GM19240 (cell line): ENCODE data around the gene YARS2.
A peak's percentile ranks its signal among the peaks of the same experiment; 100 is the strongest.

Experiments used
- DNase-seq: peaks from one replicate; pipeline ENCODE4 v3.0.0; 2011; ENCODE audit warnings: low spot score; ENCODE audit not compliant: insufficient read length

YARS2 gene

DNA sequence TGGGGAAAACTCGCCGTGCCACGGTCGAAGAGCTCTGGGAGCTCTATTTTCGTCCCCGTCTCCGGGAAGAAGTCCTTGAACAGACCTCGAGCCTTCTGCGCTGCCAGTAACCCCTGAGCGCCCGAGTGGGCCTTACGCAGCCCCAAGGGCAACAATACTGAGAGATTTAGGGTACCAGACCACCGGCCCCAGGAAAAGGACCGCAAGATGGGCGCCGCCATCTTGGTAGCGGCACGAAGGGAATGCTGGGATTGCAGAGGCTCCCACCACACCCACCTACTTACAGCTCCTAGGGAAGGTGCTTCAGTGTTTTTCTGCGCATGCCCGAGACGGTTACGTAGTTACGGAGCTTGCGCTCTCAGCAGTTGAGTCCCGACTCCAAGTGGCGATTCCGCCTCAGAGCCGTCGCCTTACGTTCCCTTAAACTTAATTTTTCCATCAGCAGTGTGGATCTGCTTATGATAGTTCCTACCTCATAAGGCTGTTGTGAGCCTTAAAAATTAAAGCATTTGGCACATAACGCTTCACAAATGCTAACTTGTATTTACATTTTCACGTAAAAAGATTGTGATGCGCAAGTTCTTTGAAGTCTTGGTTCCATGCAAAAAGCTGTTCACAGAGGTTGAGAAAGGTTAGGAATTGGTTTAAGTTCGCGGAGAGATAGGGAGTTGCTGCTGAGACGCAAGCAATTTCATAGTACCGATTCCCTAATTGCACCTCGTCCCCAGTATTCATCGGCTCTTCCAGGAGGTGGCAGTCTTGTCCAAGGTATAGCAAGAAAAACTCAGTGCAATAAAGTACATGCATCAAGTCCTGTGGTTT is at the start of gene YARS2:
Gene YARS2, minus strand, starts transcription at position 244 of the 822 bp plus-strand sequence. Its CDS starts 23 bp downstream, at position 221.
- peak; percentile 26 for DNase-seq

DNA sequence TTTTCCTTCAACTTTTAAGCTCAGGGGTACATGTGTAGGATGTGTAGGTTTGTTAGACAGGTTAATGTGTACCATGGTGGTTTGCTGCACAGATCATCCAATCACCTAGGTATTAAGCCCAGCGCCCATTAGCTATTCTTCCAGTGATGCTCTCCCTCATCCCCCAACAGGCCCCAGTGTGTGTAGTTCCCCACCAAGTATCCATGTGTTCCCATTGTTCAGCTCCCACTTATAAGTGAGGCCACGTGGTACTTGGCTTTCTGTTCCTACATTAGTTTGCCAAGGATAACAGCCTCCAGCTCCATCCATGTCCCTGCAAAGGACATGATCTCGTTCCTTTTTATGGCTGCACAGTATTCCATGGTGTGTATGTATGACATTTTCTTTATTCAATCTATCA is 48.6 kb upstream of the YARS2 start:
- DNase-seq = no peak

DNA sequence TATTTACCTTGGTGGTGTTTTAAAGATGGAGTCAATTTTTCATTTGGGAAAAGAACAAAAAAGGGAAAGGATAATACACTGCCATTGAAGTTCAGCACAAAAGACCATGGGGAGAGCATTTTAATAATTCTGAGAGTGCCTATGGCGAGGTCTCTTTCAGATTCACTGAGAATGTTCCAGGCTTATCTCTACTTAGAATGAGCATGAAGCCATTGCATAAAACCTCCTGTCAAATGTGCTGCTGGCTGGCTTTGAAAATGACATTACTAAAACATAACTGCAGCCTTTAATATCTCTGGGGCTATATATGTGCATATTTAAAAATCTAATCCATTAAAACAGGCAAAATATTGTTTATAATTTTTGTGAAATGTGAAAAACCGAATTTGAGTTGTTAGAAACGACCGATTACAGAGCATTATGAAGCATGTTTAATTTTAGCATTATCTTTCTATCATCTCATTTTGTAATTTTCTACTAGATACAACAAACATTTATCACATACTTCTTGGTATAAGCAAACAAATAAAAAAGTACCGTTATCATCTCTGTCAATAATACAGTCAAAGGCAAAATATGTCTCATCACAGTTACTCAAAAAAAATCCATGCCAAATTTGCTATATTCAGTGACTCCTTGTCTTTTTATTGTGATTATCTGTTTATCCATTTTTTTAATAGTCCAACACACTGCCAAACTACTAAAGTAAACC is 45.7 kb upstream of the YARS2 start:
- DNase-seq = no peak

DNA sequence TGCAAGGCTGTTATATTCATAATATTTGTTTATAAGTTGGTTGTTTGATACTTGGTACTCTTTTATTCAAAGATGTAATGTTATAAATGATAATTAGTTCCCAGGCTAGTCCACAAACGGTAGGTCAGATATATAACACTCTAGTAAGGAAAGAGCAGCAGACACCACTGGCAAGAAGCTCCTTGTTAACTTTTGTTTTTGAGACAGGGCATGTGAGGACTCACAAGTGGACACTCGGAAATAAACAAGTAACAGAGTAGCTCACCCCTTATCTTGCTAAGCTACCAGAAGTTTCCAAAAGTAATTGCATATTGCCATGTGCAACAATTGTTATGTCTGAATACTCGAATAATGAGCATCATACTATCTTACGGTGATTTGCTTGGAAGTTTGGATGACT is 38.6 kb upstream of the YARS2 start:
- DNase-seq = no peak

DNA sequence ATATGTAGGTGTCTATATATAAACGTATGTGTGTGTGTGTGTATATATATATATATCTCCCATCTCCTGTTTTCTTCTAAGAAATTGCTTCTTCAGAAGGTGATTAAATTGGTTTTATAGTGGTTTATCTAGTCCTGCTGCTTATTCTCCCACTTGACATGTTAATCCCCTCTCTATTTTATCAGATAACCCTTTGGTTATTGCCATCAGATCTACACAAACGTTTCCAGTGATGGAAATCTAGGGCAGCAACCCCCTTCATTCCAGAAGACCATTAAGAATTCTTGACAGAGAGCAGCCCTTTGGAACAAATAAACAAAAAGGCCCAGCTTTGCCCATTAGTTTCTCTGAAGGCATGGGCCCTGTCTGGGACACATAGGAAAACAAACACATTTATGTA is 34.2 kb upstream of the YARS2 start:
- no peak for DNase-seq

DNA sequence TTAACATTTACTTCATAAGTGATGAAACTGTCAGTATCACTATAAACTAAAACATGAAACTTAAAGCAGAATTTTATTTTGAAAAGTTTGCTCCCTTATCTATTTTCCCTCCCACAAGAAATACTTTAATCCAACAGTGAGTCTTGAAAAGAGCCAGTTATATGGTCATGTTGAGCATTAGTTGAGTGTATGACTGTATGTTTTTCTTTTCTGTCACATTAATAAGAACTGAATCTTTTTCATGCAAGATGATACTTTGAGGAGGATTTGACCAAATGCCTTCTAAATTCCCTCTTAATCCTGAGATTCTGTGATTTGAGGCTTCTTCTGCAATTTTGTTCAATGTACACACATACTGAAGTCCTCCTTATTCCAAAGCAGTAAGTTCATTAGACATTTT is 33.7 kb upstream of the YARS2 start:
- no peak for DNase-seq

DNA sequence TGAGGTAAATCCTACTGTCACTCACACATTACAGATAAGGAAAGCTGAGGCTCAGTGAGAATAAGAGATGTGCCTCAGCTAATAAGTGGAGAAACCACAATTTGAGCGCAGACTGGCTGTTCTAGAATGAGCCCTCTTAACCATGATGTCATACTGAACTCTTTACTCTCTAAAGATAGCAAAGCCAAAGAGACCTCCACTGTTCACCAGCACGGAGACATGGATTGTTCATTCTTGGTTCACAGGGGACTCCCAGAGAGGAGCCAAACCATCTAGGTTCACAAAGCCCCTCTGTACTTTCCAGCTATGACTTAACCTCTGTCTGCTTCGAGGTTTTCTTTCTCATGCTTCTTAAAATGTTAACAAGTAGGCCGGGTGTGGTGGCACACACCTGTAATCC is 32.7 kb upstream of the YARS2 start:
- DNase-seq = no peak

DNA sequence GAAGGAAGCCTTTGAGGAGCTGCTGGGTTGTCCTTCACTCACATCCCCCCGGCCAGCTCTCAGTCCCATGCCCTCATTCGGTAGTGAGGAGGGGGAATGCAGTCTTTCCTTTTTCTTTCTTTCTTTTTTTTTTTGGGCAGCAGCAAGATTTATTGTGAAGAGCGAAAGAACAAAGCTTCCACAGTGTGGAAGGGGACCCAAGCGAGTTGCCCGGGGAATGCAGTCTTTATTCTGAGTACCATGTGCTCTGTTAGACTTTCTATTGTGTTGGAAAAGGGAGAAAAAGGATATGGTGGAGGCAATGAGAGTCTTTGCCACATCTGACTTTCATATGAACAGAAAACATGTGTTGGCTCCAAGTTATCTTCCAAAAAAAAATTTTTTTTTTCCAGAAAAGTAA is 29.9 kb upstream of the YARS2 start:
- DNase-seq = no peak

DNA sequence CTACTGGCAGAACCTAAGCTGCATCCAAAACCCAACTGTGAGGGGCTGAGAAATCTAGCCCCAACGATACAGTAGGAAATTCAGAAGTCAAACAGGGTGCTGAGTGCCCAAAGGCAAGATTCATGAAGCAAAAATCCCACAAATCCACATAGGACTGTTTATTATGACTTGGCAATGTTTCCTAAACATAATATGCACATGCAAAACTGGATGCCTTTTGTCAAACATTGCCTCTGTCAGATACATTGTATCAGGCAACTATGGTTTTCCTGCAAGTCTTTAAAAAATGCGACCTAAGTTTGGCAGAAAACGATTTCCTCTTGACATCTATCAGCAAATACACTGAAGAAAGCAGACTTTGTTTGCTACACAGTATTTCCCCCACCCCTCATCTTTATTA is 27.3 kb upstream of the YARS2 start:
- no peak for DNase-seq

DNA sequence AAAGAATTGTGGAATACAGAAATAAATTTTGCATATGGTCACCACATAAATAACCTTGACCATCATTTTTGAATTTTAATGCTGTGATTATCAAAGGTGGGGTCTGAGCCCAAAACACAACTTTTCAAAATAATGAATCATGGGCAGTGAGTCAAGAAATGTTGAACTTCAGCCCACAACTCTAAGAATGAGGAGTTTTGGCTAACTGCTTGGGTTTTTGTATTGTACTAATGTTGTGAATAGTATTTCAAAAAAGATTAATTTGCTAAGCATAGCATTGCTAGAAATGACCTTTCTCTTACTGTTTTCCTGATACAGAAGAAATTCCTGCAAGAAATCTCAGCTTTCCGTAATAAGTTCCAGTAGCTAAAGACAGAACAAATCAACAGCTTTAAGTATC is 24.4 kb upstream of the YARS2 start:
- no peak for DNase-seq

DNA sequence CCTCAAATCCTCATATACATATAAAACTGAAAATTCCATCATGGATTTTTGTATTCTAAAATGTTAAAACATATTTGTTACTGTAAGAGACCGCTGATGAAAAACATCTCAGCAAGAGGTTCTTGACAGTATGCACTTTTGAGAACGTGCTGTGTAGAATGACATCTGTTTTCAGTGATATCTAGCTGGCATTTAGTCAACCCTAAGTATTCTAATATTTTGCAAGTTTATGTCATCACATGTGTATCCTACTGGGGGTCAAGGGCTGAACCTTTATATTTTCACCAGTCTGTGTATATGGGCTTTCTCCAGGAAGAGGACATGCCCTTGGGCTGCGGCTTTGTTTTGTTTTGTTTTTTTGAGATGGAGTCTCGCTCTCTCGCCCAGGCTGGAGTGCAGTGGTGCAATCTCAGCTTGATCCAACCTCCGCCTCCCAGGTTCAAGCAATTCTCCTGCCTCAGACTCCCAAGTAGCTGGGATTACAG is 22.0 kb upstream of the YARS2 start:
- no peak for DNase-seq

DNA sequence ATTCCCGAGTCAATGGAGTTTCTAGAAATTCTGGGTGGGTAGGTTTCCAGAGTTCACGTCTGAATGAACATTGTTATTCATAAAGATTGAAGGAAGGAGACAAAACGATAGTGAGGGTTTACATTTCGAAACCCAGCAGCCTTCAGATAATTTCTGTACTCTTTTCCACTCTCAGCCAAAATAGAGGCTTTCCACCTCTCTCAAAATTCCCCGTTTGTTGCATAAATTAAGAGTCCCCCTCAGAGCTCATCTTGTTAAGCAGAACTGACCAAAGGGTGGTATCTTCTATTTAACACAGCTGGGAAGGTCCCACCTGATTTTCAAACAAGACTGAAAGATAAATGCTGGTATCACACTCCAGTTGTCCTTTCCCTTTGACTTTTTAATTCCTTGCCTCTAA is 21.5 kb upstream of the YARS2 start:
- no peak for DNase-seq

DNA sequence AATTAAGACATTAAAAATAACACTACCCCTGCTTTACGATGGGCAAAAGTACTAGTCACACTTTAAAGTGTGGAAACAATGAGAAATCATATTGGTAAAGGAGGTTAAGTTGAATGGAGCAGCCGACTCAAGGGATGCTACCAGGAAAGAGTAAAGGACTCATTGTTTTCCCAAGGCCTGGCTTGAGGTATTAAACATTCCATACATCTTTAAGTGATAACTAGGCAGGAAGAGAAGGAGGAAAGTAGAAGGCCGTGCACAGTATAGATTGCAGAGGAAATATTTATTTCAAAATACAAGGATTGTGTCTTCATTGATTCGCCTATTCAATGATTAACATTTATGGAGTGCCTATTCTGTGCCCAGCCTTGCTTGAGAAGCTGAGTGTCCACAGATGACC is 20.6 kb upstream of the YARS2 start:
- no peak for DNase-seq

DNA sequence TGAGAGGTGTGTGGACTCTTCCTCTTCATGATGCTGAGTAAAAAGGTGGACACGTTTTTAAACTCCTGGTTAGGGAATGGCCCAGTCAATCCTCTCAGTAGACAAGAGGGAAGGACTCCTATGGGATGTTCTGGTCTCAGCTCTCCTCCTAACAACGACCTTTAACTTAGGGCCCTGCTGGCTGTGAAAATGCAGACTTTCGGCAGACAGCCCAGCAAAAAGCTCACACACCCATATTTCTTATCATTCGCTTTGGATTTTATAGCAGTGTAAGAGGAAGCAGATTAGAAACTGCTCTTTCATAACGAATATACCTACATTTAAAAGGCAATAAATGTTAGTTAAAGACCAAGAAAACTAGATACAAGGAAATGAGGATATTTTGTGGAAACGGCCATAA is 18.0 kb upstream of the YARS2 start:
- DNase-seq = no peak

DNA sequence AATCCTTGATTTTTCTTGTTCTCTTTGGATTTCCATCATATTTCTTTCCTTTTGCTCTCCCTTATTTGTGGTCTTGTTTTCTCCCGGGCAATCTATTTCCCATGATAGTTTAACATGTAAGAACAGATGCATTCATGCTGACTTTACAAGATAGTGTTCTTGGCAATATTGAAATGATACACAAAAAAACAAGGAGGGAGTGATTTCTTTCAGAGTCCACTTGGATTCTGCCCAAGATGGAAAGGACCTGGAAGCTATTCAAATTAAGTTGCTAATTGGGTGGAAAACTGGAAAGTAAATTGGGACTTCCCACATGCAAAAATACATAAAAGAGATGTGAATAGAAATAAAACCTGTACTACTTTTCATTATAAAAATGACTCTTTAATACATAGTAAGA is 14.4 kb upstream of the YARS2 start:
- no peak for DNase-seq

DNA sequence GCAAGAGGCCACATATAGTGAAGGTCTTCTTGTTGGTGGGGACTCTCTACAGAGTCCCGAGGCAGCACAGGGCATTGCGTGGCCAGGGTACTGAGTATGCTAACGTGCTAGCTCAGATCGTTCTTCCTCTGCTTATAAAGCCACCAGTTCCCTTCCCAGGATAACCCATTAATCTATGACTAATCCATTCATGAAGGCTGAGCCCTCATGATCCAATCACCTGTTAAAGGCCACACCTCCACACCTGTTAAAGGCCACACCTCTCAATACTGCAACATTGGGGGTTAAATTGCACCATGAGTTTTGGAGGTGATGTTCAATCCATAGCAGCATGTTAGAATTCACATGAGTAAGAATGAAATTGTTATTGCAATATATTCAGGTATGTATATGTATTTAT is 12.8 kb upstream of the YARS2 start:
- DNase-seq = no peak

DNA sequence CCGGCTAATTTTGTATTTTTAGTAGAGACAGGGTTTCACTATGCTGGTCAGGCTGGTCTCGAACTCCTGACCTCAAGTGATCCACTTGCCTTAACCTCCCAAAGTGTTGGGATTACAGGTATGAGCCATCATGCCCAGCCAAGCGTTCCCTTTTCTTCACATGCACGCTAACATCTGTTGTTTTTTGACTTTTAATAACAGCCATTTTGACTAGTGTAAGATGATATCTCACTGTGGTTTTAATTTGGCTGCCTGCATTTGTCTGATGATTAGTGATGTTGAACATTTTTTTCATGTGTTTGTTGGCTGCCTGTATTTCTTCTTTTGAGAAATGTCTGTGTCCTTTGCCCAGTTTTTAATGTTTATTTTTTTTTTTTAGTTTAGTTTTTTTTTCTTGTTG is 10.2 kb upstream of the YARS2 start:
- no peak for DNase-seq

DNA sequence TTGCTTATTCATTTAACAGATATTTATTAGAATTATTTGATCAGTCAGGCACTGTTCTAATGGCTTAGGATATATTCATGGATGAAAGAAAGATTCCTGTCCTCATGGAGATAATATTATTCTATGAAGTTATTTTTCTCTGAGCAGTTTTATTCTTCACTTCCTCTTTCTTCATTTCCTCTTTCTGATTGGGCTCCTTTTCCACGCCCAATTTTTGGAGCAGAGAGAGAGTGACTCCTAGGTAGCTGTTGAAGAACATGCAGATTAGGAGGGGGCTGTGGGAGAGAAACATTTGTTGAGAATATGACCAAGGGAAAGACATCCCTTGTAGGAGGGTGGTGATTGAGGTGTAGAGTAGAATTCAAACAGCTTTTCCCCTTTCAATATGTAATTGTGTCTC is 6.0 kb upstream of the YARS2 start:
- DNase-seq = no peak

DNA sequence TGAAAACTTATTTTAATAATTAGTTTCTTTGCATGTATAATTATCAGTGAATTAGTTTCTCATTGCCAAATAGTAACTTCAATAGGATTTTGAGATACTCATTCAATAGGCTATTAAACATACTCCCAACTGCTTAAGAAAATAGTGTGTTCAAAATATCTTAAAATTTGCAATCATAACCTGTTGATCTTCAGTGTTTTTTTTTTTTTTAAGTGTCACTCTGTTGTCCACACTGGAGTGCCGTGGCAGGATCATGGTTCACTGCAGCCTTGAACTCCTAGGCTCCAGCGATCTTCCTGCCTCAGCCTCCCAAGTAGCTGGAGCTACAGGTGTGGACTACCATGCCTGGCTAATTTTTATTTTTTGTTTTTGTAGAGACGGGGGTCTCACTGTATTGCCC is 1.5 kb upstream of the YARS2 start:
- no peak for DNase-seq

DNA sequence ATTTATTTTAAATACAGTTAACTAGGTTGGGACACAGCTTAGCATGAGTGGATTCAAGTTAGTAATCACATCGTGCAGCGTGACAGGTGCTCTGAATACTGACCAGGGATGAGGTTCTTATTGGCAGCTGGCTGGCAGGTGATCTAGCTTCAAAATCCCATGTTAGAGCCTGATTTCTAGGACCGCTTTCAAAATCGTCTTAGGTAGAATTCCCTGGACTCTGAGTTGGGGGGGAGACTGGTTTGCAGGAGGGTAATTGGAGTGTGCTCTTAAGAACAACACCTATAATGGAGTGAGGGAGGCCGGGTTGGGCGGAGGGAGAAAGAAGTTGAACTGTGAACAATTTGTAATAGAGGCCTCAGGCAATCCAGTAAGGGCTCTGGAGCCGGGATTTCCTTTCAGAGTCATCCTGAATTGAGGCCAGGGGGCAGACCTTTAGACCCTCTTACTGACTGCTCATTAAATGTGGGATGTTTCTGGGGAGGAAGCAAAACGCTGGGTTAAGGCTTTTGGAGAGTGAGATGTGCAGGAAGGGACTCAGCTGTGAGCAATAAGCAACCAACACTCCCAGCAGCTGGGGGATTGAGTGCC is 874 bp upstream of the YARS2 start:
- DNase-seq = no peak

DNA sequence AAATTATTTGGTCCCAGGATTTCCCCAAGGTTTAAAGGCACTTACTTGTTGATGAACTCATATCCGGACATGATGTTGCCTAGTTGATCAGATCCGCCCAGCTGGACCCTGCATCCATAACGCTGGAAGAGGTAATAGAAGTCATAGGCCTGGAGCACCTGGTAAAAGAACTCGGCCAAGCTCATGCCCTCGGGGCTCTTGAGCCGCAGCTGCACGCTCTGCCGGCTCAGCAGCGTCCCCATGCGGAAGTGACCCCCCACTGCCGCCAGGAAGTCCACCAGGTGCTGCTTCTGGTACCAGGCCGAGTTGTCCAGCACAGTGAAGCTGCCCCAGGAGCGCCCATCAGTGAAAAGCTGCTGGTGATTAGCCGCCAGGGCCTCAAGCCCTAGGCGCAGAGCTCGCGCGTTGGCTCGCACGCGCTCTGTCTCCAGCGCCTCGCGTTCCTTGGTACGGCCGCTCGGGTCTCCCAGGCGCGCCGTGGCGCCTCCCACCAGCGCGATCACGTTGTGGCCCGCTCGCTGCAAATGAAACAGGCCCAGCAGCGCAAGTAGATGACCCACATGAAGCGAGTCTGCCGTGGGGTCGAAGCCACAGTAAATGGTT is 545 bp downstream of the YARS2 start:
- no peak for DNase-seq

DNA sequence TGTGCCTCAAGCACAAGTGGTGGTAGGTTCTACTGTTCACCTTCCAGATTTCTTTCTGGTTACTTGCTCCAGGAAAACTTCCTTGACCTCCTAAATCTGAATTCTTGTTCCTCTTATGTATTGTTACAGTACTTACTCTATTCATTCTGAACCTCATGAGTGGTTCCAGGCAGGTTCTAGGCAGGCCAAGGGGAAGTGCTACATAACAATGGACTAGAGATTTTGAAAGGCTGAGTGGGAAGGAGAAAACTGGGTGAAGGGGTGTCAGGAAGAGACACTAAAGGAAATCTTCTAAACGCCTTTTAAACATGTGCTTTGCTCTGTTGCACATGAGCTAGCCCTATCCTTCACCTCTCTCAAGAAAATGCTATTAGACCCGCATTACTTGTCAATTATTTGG is 1.6 kb downstream of the YARS2 start:
- no peak for DNase-seq
